K562 (cell line): ENCODE measurements around the gene NUDT22. TPM values are rescaled to one million over a fixed set of nuclear protein-coding genes. Genes with fewer than 3 reads are reported as not detected.

Experiments used
- ATAC-seq: fragments of 200-7000 bp; cut with Tn5 transposase; 3 replicates; pipeline ENCODE4 v1.9.1; 2020; ENCODE audit warnings: moderate library complexity
- BruUV-seq: library from RNA; stranded (reverse); fragments of 400-500 nt; replicated peaks from 2 replicates; lab custom pipeline; 2021; lab: Mats Ljungman, UMichigan
- CTCF ChIA-PET: fragments of 300-600 bp; formaldehyde crosslinking; extraction: SDS; loops from one replicate; lab custom pipeline; 2021; ENCODE audit warnings: low intra/inter-chr PET ratio; lab: Yijun Ruan, JAX
- POLR2A ChIA-PET: fragments of 300-600, 350-650 bp; sonication (Branson Sonifier 250); formaldehyde crosslinking; extraction: SDS; loops from one replicate; lab custom pipeline; 2021; ENCODE audit warnings: antibody characterized with exemption, inconsistent platforms; lab: Yijun Ruan, JAX
- DNase-seq, 4 experiments: peaks; one replicate each; pipeline versions ENCODE4 v3.0.0 to v3.0.0-alpha.2; 2011 to 2018; ENCODE audit warnings: low spot score in 3 of 4, mixed read lengths in 3 of 4; ENCODE audit errors: extremely low read depth in 1 of 4
- FAIRE-seq: peaks from 2 replicates; lab custom pipeline; 2011; peaks lifted over from hg19 to GRCh38; lab: Jason Lieb, UNC
- H2AFZ ChIP-seq: 2 replicates; pipeline ENCODE4 v1.6.0; 2011; ENCODE audit warnings: low read depth, low read length, control low read depth, inconsistent platforms
- H3K27ac ChIP-seq: fragments of 200-600 bp; 3 replicates; pipeline ENCODE4 v1.8.0; 2011; ENCODE audit warnings: low read depth, mild to moderate bottlenecking, control low read depth, inconsistent platforms, low read length, moderate library complexity, mixed read lengths; ENCODE audit errors: extremely low read depth
- H3K27me3 ChIP-seq, 2 experiments: fragments of 300-600 bp in 1 of 2; 2 replicates in 1 of 2; 3 replicates in 1 of 2; pipeline versions ENCODE4 v1.6.0 to v1.8.0; 2011; ENCODE audit warnings: inconsistent platforms in 2 of 2, low read length in 2 of 2, mild to moderate bottlenecking in 1 of 2, mixed read lengths in 1 of 2, moderate library complexity in 1 of 2; ENCODE audit not compliant: control insufficient read depth in 2 of 2, insufficient read depth in 2 of 2
- H3K36me3 ChIP-seq: fragments of 300-600 bp; 3 replicates; pipeline ENCODE4 v1.8.0; 2011; ENCODE audit warnings: mild to moderate bottlenecking, low read length, inconsistent platforms; ENCODE audit not compliant: control insufficient read depth, insufficient read depth
- H3K4me1 ChIP-seq, 2 experiments: fragments of 200-600 bp in 1 of 2; replicated peaks in 1 of 2; 2 replicates in 1 of 2; 3 replicates in 1 of 2; pipeline versions ENCODE4 v1.5.1 to v1.8.0; 2011; ENCODE audit warnings: inconsistent platforms in 2 of 2, low read length in 2 of 2, mild to moderate bottlenecking in 1 of 2, mixed read lengths in 1 of 2, moderate library complexity in 1 of 2; ENCODE audit not compliant: control insufficient read depth in 2 of 2, insufficient read depth in 2 of 2
- H3K4me2 ChIP-seq: 2 replicates; pipeline ENCODE4 v1.6.1; 2011; ENCODE audit warnings: low read length, control low read depth, inconsistent platforms, mixed read lengths; ENCODE audit not compliant: insufficient read depth
- H3K4me3 ChIP-seq: fragments of 200-600 bp; sonication (generic), shearing (Covaris generic); 2 replicates; pipeline ENCODE4 v1.5.1; 2016; ENCODE audit warnings: control low read depth, inconsistent platforms
- H3K79me2 ChIP-seq: fragments of 200-600 bp; 3 replicates; pipeline ENCODE4 v1.8.0; 2011; ENCODE audit warnings: low read length, inconsistent platforms; ENCODE audit not compliant: control insufficient read depth, insufficient read depth
- H3K9ac ChIP-seq, 2 experiments: 2 replicates each; pipeline versions ENCODE4 v1.6.0 to v1.6.1; 2011; ENCODE audit warnings: low read depth in 2 of 2, low read length in 2 of 2, control low read depth in 1 of 2, inconsistent platforms in 1 of 2, mild to moderate bottlenecking in 1 of 2, mixed read lengths in 1 of 2; ENCODE audit not compliant: insufficient read depth in 1 of 2
- H3K9me1 ChIP-seq: one replicate; pipeline ENCODE4 v1.6.0; 2011; ENCODE audit warnings: inconsistent platforms, mild to moderate bottlenecking, low read length, moderate library complexity; ENCODE audit not compliant: control insufficient read depth, insufficient read depth
- H3K9me3 ChIP-seq: replicated peaks from 2 replicates; pipeline ENCODE4 v1.5.1; 2011; ENCODE audit warnings: low read depth, low read length, inconsistent platforms; ENCODE audit not compliant: control insufficient read depth, insufficient read depth
- H4K20me1 ChIP-seq: replicated peaks from 2 replicates; pipeline ENCODE4 v1.6.1; 2011; ENCODE audit warnings: low read length, inconsistent platforms, mixed read lengths; ENCODE audit not compliant: control insufficient read depth, insufficient read depth
- C11orf30 ChIP-seq: fragments of 450-650 bp; IDR thresholded peaks from 2 replicates; pipeline ENCODE4 v1.6.1; 2016; ENCODE audit warnings: low read depth, mild to moderate bottlenecking
- CLOCK ChIP-seq: fragments of 250-450 bp; sonication (Bioruptor Pico); IDR thresholded peaks from 2 replicates; pipeline ENCODE4 v1.4.0; 2020; ENCODE audit warnings: mild to moderate bottlenecking, moderate library complexity, borderline replicate concordance
- ELK1 ChIP-seq: sonication (generic); formaldehyde crosslinking; IDR thresholded peaks from 2 replicates; pipeline ENCODE4 v1.8.1; 2022; ENCODE audit warnings: missing genetic modification reagents
- NR3C1 ChIP-seq: sonication (generic); formaldehyde crosslinking; IDR thresholded peaks from 2 replicates; pipeline ENCODE4 v1.8.1; 2022; ENCODE audit warnings: missing genetic modification reagents
- POLR2G ChIP-seq: fragments of 200-400 bp; formaldehyde crosslinking; IDR thresholded peaks from 2 replicates; pipeline ENCODE4 v1.6.1; 2017; ENCODE audit warnings: low read depth, mild to moderate bottlenecking, antibody characterized with exemption, low read length, moderate library complexity
- RCOR1 ChIP-seq, 2 experiments: IDR thresholded peaks; 2 replicates each; pipeline ENCODE4 v1.6.1; 2012; ENCODE audit warnings: low read depth in 2 of 2, low read length in 2 of 2, borderline replicate concordance in 1 of 2, improper control_type of control experiment in 1 of 2
- SAFB2 ChIP-seq: fragments of 200-400 bp; formaldehyde crosslinking; IDR thresholded peaks from 2 replicates; pipeline ENCODE4 v1.6.1; 2018; ENCODE audit warnings: borderline replicate concordance, low read length, low read depth, moderate library complexity; ENCODE audit not compliant: severe bottlenecking
- SP1 ChIP-seq: sonication (generic); formaldehyde crosslinking; IDR thresholded peaks from 2 replicates; pipeline ENCODE4 v1.8.1; 2022; ENCODE audit warnings: mild to moderate bottlenecking, missing genetic modification reagents
- TAF1 ChIP-seq: IDR thresholded peaks from 2 replicates; pipeline ENCODE4 v1.6.1; 2011; ENCODE audit warnings: mild to moderate bottlenecking, low read length, moderate library complexity; ENCODE audit not compliant: insufficient read depth, control insufficient read depth, severe bottlenecking; ENCODE audit errors: extremely low read depth
- TAL1 ChIP-seq: fragments of 450-650 bp; IDR thresholded peaks from 2 replicates; pipeline ENCODE4 v1.6.1; 2016; ENCODE audit warnings: mild to moderate bottlenecking
- ZBTB5 ChIP-seq: fragments of 450-650 bp; IDR thresholded peaks from 2 replicates; pipeline ENCODE4 v1.6.1; 2017; ENCODE audit warnings: antibody characterized with exemption
- ZKSCAN3 ChIP-seq: fragments of 250-450 bp; sonication (Bioruptor Pico); IDR thresholded peaks from 2 replicates; pipeline ENCODE4 v1.4.0; 2020
- ZNF280A ChIP-seq: fragments of 450-650 bp; IDR thresholded peaks from 2 replicates; pipeline ENCODE4 v1.6.1; 2018; ENCODE audit warnings: mild to moderate bottlenecking, low read depth; ENCODE audit not compliant: partially characterized antibody
- WGBS: fragments of 100-300 bp; shearing (Covaris generic); methylation state at CpG from one replicate; pipeline ENCODE4 v1.1.6; 2016; ENCODE audit warnings: low coverage, mixed read lengths; ENCODE audit not compliant: insufficient coverage; ENCODE audit errors: missing lambda C conversion rate; 5-methylcytosine and 5-hydroxymethylcytosine counted together
- in situ Hi-C: fragments of 300-500 bp; cut with MboI; formaldehyde crosslinking; loops from 4 replicates; pipeline ENCODE4 v1.15.0; 2018; ENCODE audit warnings: inconsistent platforms, mixed read lengths
- intact Hi-C: fragments of 100-400 bp; cut with micrococcal nuclease; formaldehyde crosslinking; loops from 2 replicates; pipeline ENCODE4 v1.14.2; 2022
- polyA plus RNA-seq, 8 experiments: library from polyadenylated mRNA; depleted of rRNA in 4 of 8; stranded (reverse) in 5 of 8; unstranded in 3 of 8; fragments of >200 nt; fragmentation: Nextera tagmentation in 2 of 8; fragmentation: Illumina TruSeq in 1 of 8; extraction: Ambion mirVana in 2 of 8; extraction: Trizol in 1 of 8; gene quantifications; 2 replicates each; pipeline versions ENCODE4 v1.2.1 to v1.2.3, GENCODE V29; 2011 to 2014; ENCODE audit warnings: inconsistent platforms in 1 of 8, missing spikeins in 1 of 8
- total RNA-seq, 7 experiments: library from RNA; depleted of rRNA in 6 of 7; stranded (reverse); fragments of >200 nt in 6 of 7; fragmentation: Illumina TruSeq in 2 of 7; extraction: Trizol in 2 of 7; gene quantifications; 2 replicates each; pipeline versions ENCODE4 v1.2.1 to v1.2.3, GENCODE V29; 2011 to 2021; ENCODE audit warnings: low replicate concordance in 1 of 7

NUDT22 gene
- total and polyA plus RNA-seq, 9 of the 15 experiments (the other 6 are each of a cell fraction or from before 2014, with no cell fraction given) = 6.3 to 92.6 (median 37.4) TPM

- Histone ChIP-seq H3K79me2 (peaks cover 6% of the 10 kb centered on the region), H3K4me3 (no peak overlapping the region), H3K9me3 (no peaks in the 10 kb centered on the region), H3K36me3 (peaks cover 92% of the 10 kb centered on the region), H2AFZ (no peak overlapping the region), H3K27me3 (no peaks in the 10 kb centered on the region), H3K9ac (no peak overlapping the region; a peak in 1 of 4 replicates), H3K4me2 (no peak overlapping the region), H3K4me1 (peaks cover 0 to 53% of the 10 kb centered on the region in 2 experiments; a peak in 3 of 5 replicates), H4K20me1 (peaks cover 4% of the 10 kb centered on the region; the same call in 1 of the 2 replicates), H3K27ac (no peak overlapping the region), H3K9me1 (no peaks in the 10 kb centered on the region)
- in situ Hi-C loops (no loop called here), intact Hi-C loops (no loop called here)
- BruUV-seq = no TSS peak
- 88% methylated on average over 20 of the region's 24 CpGs for WGBS
- POLR2A ChIA-PET = interaction anchor here (0.9 to 4.4 kb wide), 3 partner anchors 11 to 17 kb away, joined by 3 to 43 read pairs (median 5); partner anchors contain the start of genes FKBP2 and PPP1R14B
- CTCF ChIA-PET = no interaction called here
- TF ChIP-seq NR3C1 (CRISPR knock-in tag) = no peak
- TF ChIP-seq TAF1 = no peak
- TF ChIP-seq RCOR1 (IDR thresholded peaks at IDR 0.05; ENCODE audit: borderline replicate concordance in 1 of 2, low read depth in 2 of 2, low read length in 2 of 2) = no peak
- TF ChIP-seq SAFB2 = no peak
- TF ChIP-seq POLR2G = no peak
- no peak for TF ChIP-seq ZBTB5
- no peak for TF ChIP-seq TAL1
- TF ChIP-seq ZNF280A = no peak
- TF ChIP-seq ELK1 (CRISPR knock-in tag) = no peak
- TF ChIP-seq ZKSCAN3 (CRISPR knock-in tag) = no peak
- no peak for TF ChIP-seq C11orf30
- TF ChIP-seq CLOCK (CRISPR knock-in tag) = no peak
- TF ChIP-seq SP1 (CRISPR knock-in tag) = no peak
- no peak for DNase-seq
- no peak for ATAC-seq
- no peak for FAIRE-seq
Measured at GRCh38 chr11:64258356-64258755, 32.3 kb downstream of the NUDT22 start.
